ENCODE data around the gene MAP3K12. TPM values are rescaled to one million over a fixed set of nuclear protein-coding genes. Genes with fewer than 3 reads are reported as not detected.

The MAP3K12 gene
- total RNA-seq, 1 donor from 2014 or later: 6.0 TPM

- ChIA-PET POLR2A (no interaction called here), CTCF (interaction anchor here (1.3 kb wide), 1 partner anchor 140 kb away, joined by 3 read pairs; no protein-coding TSS in a partner anchor)
- Mint-ChIP-seq H3K4me3 (no peak overlapping the region), H3K27me3 (no peaks in the 10 kb centered on the region), H3K27ac (no peak overlapping the region), H3K9me3 (no peaks in the 10 kb centered on the region), H3K36me3 (ENCODE audit: low read depth) (peaks cover 69% of the 10 kb centered on the region), H3K4me1 (no peaks in the 10 kb centered on the region)
- no peak for ATAC-seq (ENCODE audit: low read depth)
- TF ChIP-seq CTCF (IDR thresholded peaks at IDR 0.05): no peak
- intact Hi-C loops (cut with micrococcal nuclease): no loop called here
- no peak for DNase-seq
These were observed 37.7 kb upstream of the MAP3K12 start for GRCh38 chr12:53536962-53537361.

DNA sequence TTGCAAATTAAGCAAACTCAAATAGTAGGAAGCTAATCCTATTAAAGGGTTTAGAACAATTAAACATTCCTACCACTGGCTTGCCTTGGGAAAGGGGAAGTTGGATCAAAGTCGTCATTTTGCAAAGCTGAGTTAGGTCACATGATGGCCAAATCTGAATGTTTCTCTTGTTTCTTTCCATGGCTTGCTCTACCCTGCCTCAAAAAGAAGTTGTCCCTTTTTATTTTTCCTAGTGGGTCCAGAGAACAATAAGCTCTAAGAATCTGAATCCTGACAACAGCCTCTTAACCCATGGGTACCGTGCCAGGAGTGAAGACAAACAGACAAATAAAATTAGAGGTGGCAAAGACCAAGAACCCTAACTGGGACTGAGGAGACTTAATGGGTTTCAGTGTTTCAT lies 34.2 kb upstream of the MAP3K12 start:
- Mint-ChIP-seq H3K4me3 (no peak overlapping the region), H3K4me1 (no peaks in the 10 kb centered on the region), H3K27ac (no peak overlapping the region), H3K9me3 (no peaks in the 10 kb centered on the region), H3K27me3 (no peaks in the 10 kb centered on the region), H3K36me3 (ENCODE audit: low read depth) (peaks cover 70% of the 10 kb centered on the region)
- no peak for TF ChIP-seq CTCF (IDR thresholded peaks at IDR 0.05)
- DNase-seq (no peak), ATAC-seq (ENCODE audit: low read depth) (no peak)
- ChIA-PET CTCF (interaction anchor here (1.6 kb wide), 1 partner anchor 9 kb away, joined by 4 read pairs; no protein-coding TSS in a partner anchor), POLR2A (no interaction called here)
- intact Hi-C loops (cut with micrococcal nuclease): no loop called here

DNA sequence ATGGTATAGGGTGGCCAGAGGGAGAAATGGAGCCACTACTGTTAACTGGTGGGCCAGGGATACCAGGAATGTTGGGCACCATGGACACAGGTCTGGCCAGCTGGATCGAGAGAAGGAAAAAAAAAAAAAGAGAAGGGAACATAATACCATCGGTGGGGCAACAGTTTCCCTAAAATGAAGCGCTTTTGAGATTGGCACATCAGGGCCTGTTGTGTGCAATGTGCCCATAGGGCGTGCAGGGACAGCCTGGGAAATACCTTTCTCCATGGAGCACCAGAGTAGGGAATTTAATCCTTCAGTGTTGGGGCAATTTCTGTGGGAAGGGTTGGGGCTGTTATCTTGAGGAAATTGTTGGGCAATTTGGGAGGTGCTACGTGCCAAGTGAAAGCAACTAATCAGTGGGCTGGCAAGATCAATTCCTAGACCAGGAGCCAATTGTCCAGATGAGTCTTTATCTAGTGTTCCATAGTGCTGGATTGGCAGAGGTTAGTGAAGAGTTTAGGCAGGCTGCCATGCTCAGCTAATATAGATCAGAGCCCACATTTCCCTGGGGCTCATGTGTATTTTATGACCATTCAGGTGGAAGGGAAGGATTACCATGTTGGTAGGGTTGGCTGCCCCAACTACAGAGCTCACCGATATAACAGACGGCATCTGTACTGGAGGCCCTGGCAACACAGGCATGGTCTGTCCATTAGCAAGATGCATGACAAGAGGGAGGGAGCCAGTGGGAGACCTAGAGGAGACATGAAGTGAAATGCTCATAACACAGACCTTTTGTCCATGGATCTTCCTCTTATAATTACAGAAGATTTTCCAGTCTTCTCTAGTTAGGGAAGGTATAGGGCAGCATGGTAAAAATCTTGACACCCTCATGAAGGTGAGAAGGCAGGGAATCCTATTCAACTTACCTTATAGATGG lies 33.5 kb upstream of the MAP3K12 start:
- Mint-ChIP-seq H3K27me3 (no peaks in the 10 kb centered on the region), H3K4me3 (no peak overlapping the region), H3K27ac (no peak overlapping the region), H3K9me3 (no peaks in the 10 kb centered on the region), H3K4me1 (no peaks in the 10 kb centered on the region), H3K36me3 (ENCODE audit: low read depth) (peaks cover 64% of the 10 kb centered on the region)
- DNase-seq (no peak), ATAC-seq (ENCODE audit: low read depth) (no peak)
- ChIA-PET CTCF (interaction anchor here (1.6 kb wide), 1 partner anchor 10 kb away, joined by 4 read pairs; no protein-coding TSS in a partner anchor), POLR2A (no interaction called here)
- intact Hi-C loops (cut with micrococcal nuclease): no loop called here
- no peak for TF ChIP-seq CTCF (IDR thresholded peaks at IDR 0.05)

- ChIA-PET CTCF (no interaction called here), POLR2A (no interaction called here)
- Mint-ChIP-seq H3K4me1 (no peaks in the 10 kb centered on the region), H3K27me3 (no peaks in the 10 kb centered on the region), H3K27ac (no peak overlapping the region), H3K4me3 (no peak overlapping the region), H3K36me3 (ENCODE audit: low read depth) (peaks cover 60% of the 10 kb centered on the region), H3K9me3 (no peaks in the 10 kb centered on the region)
- DNase-seq: no peak
- no peak for ATAC-seq (ENCODE audit: low read depth)
- intact Hi-C loops (cut with micrococcal nuclease): no loop called here
- no peak for TF ChIP-seq CTCF (IDR thresholded peaks at IDR 0.05)
These were observed 32.8 kb upstream of the MAP3K12 start for GRCh38 chr12:53532021-53532420.

DNA sequence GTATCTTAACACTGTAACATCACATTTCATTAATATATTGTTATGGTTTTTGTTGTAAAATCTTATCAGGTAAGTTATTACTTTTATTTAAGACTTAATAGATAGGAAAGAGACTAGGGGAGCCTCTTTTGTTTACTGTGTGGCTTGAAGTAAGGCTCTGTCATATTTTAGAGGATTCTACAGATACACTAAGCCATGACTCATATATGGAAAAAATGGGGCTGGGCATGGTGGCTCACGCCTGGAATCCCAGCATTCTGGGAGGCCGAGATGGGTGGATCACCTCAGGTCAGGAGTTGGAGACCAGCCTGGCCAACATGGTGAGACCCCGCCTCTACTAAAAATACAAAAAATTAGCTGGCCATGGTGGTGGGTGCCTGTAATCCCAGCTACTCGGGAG lies 31.7 kb upstream of the MAP3K12 start:
- H3K36me3 Mint-ChIP-seq (ENCODE audit: low read depth): peaks cover 59% of the 10 kb centered on the region
- intact Hi-C loops (cut with micrococcal nuclease): no loop called here
- H3K4me1 Mint-ChIP-seq: no peaks in the 10 kb centered on the region
- H3K9me3 Mint-ChIP-seq: no peaks in the 10 kb centered on the region
- no peak overlapping the region for H3K27ac Mint-ChIP-seq
- ATAC-seq (ENCODE audit: low read depth) (no peak), DNase-seq (no peak)
- H3K4me3 Mint-ChIP-seq: no peak overlapping the region
- TF ChIP-seq CTCF (IDR thresholded peaks at IDR 0.05): no peak
- no peaks in the 10 kb centered on the region for H3K27me3 Mint-ChIP-seq
- POLR2A ChIA-PET: interaction anchor here (0.6 kb wide), 1 partner anchor 18 kb away, joined by 4 read pairs; no protein-coding TSS in a partner anchor
- CTCF ChIA-PET: no interaction called here
